ENCODE data around the gene LRRIQ4.
A peak's percentile ranks its signal among the peaks of the same experiment; 100 is the strongest.

LRRIQ4 gene

GRCh38 chr3:169812332-169813235 is at the start of gene LRRIQ4, which contains the start of gene LRRC34:
Gene LRRIQ4, plus strand, starts transcription at chr3:169812870. Its CDS starts 9,052 bp downstream, at chr3:169821922.
Gene LRRC34, minus strand, starts transcription at chr3:169812904. Its CDS starts 356 bp downstream, at chr3:169812548.
- Histone ChIP-seq H3K4me1 (ENCODE audit: control insufficient read depth, insufficient read depth, low read length) (peaks cover 2% of the 10 kb centered on the region), H3K36me3 (ENCODE audit: control insufficient read depth, insufficient read depth, low read length) (no peaks in the 10 kb centered on the region), H3K27me3 (ENCODE audit: control insufficient read depth, insufficient read depth, low read length) (no peaks in the 10 kb centered on the region), H3K9ac (ENCODE audit: low read length) (peak within 1 kb of the TSS; percentile 11), H3K27ac (ENCODE audit: low read depth, low read length) (peak within 1 kb of the TSS; percentile 78), H3K4me3 (ENCODE audit: low read length) (peak within 1 kb of the TSS; percentile 75)

- H3K27ac ChIP-seq (ENCODE audit: low read depth, low read length): peak overlapping the region; percentile 99
- H3K4me1 ChIP-seq (ENCODE audit: control insufficient read depth, insufficient read depth, low read length): no peaks in the 10 kb centered on the region
- H3K27me3 ChIP-seq (ENCODE audit: control insufficient read depth, insufficient read depth, low read length): no peaks in the 10 kb centered on the region
- H3K9ac ChIP-seq (ENCODE audit: low read length): peak overlapping the region; percentile 92
- H3K36me3 ChIP-seq (ENCODE audit: control insufficient read depth, insufficient read depth, low read length): no peaks in the 10 kb centered on the region
- peak overlapping the region; percentile 98 for H3K4me3 ChIP-seq (ENCODE audit: low read length)
Observed at GRCh38 chr3:169764312-169764881, 48.3 kb upstream of the LRRIQ4 start.

GRCh38 chr3:169764882-169765612 is 47.6 kb upstream of the LRRIQ4 start, which contains the start of gene TERC:
Gene TERC, minus strand, starts transcription at chr3:169765060.
- peak within 1 kb of the TSS; percentile 98 for H3K4me3 ChIP-seq (ENCODE audit: low read length)
- no peaks in the 10 kb centered on the region for H3K36me3 ChIP-seq (ENCODE audit: control insufficient read depth, insufficient read depth, low read length)
- H3K27me3 ChIP-seq (ENCODE audit: control insufficient read depth, insufficient read depth, low read length): no peaks in the 10 kb centered on the region
- H3K4me1 ChIP-seq (ENCODE audit: control insufficient read depth, insufficient read depth, low read length): no peaks in the 10 kb centered on the region
- H3K27ac ChIP-seq (ENCODE audit: low read depth, low read length): peak within 1 kb of the TSS; percentile 99
- peak within 1 kb of the TSS; percentile 92 for H3K9ac ChIP-seq (ENCODE audit: low read length)

- peak within 1 kb of the TSS; percentile 82 for H3K4me3 ChIP-seq (ENCODE audit: low read length)
- H3K9ac ChIP-seq (ENCODE audit: low read length): peak within 1 kb of the TSS; percentile 76
- peaks cover 8% of the 10 kb centered on the region for H3K4me1 ChIP-seq (ENCODE audit: control insufficient read depth, insufficient read depth, low read length)
- H3K36me3 ChIP-seq (ENCODE audit: control insufficient read depth, insufficient read depth, low read length): no peaks in the 10 kb centered on the region
- peak within 1 kb of the TSS; percentile 87 for H3K27ac ChIP-seq (ENCODE audit: low read depth, low read length)
- H3K27me3 ChIP-seq (ENCODE audit: control insufficient read depth, insufficient read depth, low read length): no peaks in the 10 kb centered on the region
Observed at GRCh38 chr3:169769287-169770181, 43.1 kb upstream of the LRRIQ4 start, which contains the start of gene ACTRT3. Gene ACTRT3, minus strand, starts transcription at chr3:169769561. Its CDS starts 41 bp downstream, at chr3:169769520.

GRCh38 chr3:169771497-169772304 is 41.0 kb upstream of the LRRIQ4 start:
- Histone ChIP-seq H3K9ac (ENCODE audit: low read length) (no peak overlapping the region), H3K27me3 (ENCODE audit: control insufficient read depth, insufficient read depth, low read length) (no peaks in the 10 kb centered on the region), H3K27ac (ENCODE audit: low read depth, low read length) (peak overlapping the region; percentile 97), H3K36me3 (ENCODE audit: control insufficient read depth, insufficient read depth, low read length) (peaks cover 3% of the 10 kb centered on the region), H3K4me3 (ENCODE audit: low read length) (peak overlapping the region; percentile 96), H3K4me1 (ENCODE audit: control insufficient read depth, insufficient read depth, low read length) (peaks cover 10% of the 10 kb centered on the region)

- Histone ChIP-seq H3K36me3 (ENCODE audit: control insufficient read depth, insufficient read depth, low read length) (peaks cover 3% of the 10 kb centered on the region), H3K4me1 (ENCODE audit: control insufficient read depth, insufficient read depth, low read length) (peaks cover 10% of the 10 kb centered on the region)
Observed at GRCh38 chr3:169772305-169772896, 40.3 kb upstream of the LRRIQ4 start.

GRCh38 chr3:169772897-169773816 is 39.5 kb upstream of the LRRIQ4 start, which contains the start of gene MYNN:
Gene MYNN, plus strand, starts transcription at chr3:169773396. Its CDS starts 900 bp downstream, at chr3:169774296.
- Histone ChIP-seq H3K27ac (ENCODE audit: low read depth, low read length) (peak within 1 kb of the TSS; percentile 97), H3K27me3 (ENCODE audit: control insufficient read depth, insufficient read depth, low read length) (no peaks in the 10 kb centered on the region), H3K4me1 (ENCODE audit: control insufficient read depth, insufficient read depth, low read length) (peaks cover 10% of the 10 kb centered on the region), H3K9ac (ENCODE audit: low read length) (peak within 1 kb of the TSS; percentile 98), H3K36me3 (ENCODE audit: control insufficient read depth, insufficient read depth, low read length) (peaks cover 4% of the 10 kb centered on the region), H3K4me3 (ENCODE audit: low read length) (peak within 1 kb of the TSS; percentile 96)

More at GRCh38 chr3:169772305-169772896, 40.3 kb upstream of the LRRIQ4 start:
- Histone ChIP-seq H3K27me3 (ENCODE audit: control insufficient read depth, insufficient read depth, low read length) (no peaks in the 10 kb centered on the region), H3K27ac (ENCODE audit: low read depth, low read length) (peak overlapping the region; percentile 97), H3K4me3 (ENCODE audit: low read length) (peak overlapping the region; percentile 96), H3K9ac (ENCODE audit: low read length) (peak overlapping the region; percentile 98)

GRCh38 chr3:169774186-169774585 is 38.5 kb upstream of the LRRIQ4 start:
- Histone ChIP-seq H3K36me3 (ENCODE audit: control insufficient read depth, insufficient read depth, low read length) (peaks cover 8% of the 10 kb centered on the region), H3K4me3 (ENCODE audit: low read length) (peak overlapping the region; percentile 96), H3K27me3 (ENCODE audit: control insufficient read depth, insufficient read depth, low read length) (no peaks in the 10 kb centered on the region), H3K9ac (ENCODE audit: low read length) (no peak overlapping the region), H3K4me1 (ENCODE audit: control insufficient read depth, insufficient read depth, low read length) (peaks cover 10% of the 10 kb centered on the region), H3K27ac (ENCODE audit: low read depth, low read length) (no peak overlapping the region)

- Histone ChIP-seq H3K9ac (ENCODE audit: low read length) (no peak overlapping the region), H3K27me3 (ENCODE audit: control insufficient read depth, insufficient read depth, low read length) (no peaks in the 10 kb centered on the region), H3K27ac (ENCODE audit: low read depth, low read length) (no peak overlapping the region), H3K4me1 (ENCODE audit: control insufficient read depth, insufficient read depth, low read length) (peaks cover 10% of the 10 kb centered on the region), H3K4me3 (ENCODE audit: low read length) (no peak overlapping the region), H3K36me3 (ENCODE audit: control insufficient read depth, insufficient read depth, low read length) (peaks cover 17% of the 10 kb centered on the region)
Observed at GRCh38 chr3:169777822-169778221, 34.8 kb upstream of the LRRIQ4 start.

GRCh38 chr3:169780742-169781141 is 31.9 kb upstream of the LRRIQ4 start:
- H3K27ac ChIP-seq (ENCODE audit: low read depth, low read length): no peak overlapping the region
- H3K36me3 ChIP-seq (ENCODE audit: control insufficient read depth, insufficient read depth, low read length): peaks cover 14% of the 10 kb centered on the region
- H3K9ac ChIP-seq (ENCODE audit: low read length): no peak overlapping the region
- H3K4me1 ChIP-seq (ENCODE audit: control insufficient read depth, insufficient read depth, low read length): no peaks in the 10 kb centered on the region
- no peak overlapping the region for H3K4me3 ChIP-seq (ENCODE audit: low read length)
- no peaks in the 10 kb centered on the region for H3K27me3 ChIP-seq (ENCODE audit: control insufficient read depth, insufficient read depth, low read length)
